IMR-90 (cell line): ENCODE measurements around the gene GAB1. TPM values are rescaled to one million over a fixed set of nuclear protein-coding genes. Genes with fewer than 3 reads are reported as not detected.

Experiments
- ATAC-seq: fragments of 200-7000 bp; cut with Tn5 transposase; 2 replicates; pipeline ENCODE4 v1.9.1; 2020; ENCODE audit warnings: low read depth, mild to moderate bottlenecking, moderate library complexity
- BruUV-seq: library from RNA; stranded (reverse); fragments of 400-500 nt; replicated peaks from 2 replicates; lab custom pipeline; 2021; lab: Mats Ljungman, UMichigan
- CTCF ChIA-PET: fragments of 300-600 bp; formaldehyde crosslinking; extraction: SDS; loops from one replicate; lab custom pipeline; 2021; ENCODE audit warnings: antibody characterized with exemption; lab: Yijun Ruan, JAX
- POLR2A ChIA-PET: fragments of 300-600 bp; sonication (Branson Sonifier 250); formaldehyde crosslinking; loops from one replicate; lab custom pipeline; 2022; ENCODE audit warnings: antibody characterized with exemption; ENCODE audit not compliant: unreplicated experiment; lab: Charles Lee
- DNase-seq: peaks from one replicate; pipeline ENCODE4 v3.0.0; 2013
- H2AFZ ChIP-seq: replicated peaks from 2 replicates; pipeline ENCODE3; 2013; ENCODE audit warnings: low read length, mild to moderate bottlenecking; ENCODE audit not compliant: poor library complexity
- H2AK5ac ChIP-seq: 2 replicates; pipeline ENCODE4 v1.6.1; 2013; ENCODE audit warnings: low read depth, low read length, inconsistent platforms
- H2AK9ac ChIP-seq: replicated peaks from 2 replicates; pipeline ENCODE3; 2013; ENCODE audit warnings: mild to moderate bottlenecking, low read depth, low read length, moderate library complexity; ENCODE audit not compliant: poor library complexity
- H2BK120ac ChIP-seq: 2 replicates; pipeline ENCODE4 v1.6.1; 2013; ENCODE audit warnings: low read depth, low read length, inconsistent platforms
- H2BK15ac ChIP-seq: 3 replicates; pipeline ENCODE4 v1.6.1; 2013; ENCODE audit warnings: low read depth, low read length, inconsistent platforms
- H2BK20ac ChIP-seq: 2 replicates; pipeline ENCODE4 v1.6.1; 2013; ENCODE audit warnings: low read depth, mild to moderate bottlenecking, inconsistent platforms, low read length, moderate library complexity
- H2BK5ac ChIP-seq: 2 replicates; pipeline ENCODE4 v1.6.1; 2013; ENCODE audit warnings: mild to moderate bottlenecking, low read depth, low read length, inconsistent platforms; ENCODE audit not compliant: poor library complexity, severe bottlenecking
- H3K14ac ChIP-seq: replicated peaks from 2 replicates; pipeline ENCODE4 v1.6.1; 2013; ENCODE audit warnings: low read depth, low read length, inconsistent platforms
- H3K18ac ChIP-seq: 2 replicates; pipeline ENCODE4 v1.6.1; 2013; ENCODE audit warnings: low read depth, low read length, control low read depth
- H3K23ac ChIP-seq: 2 replicates; pipeline ENCODE4 v1.6.1; 2013; ENCODE audit warnings: low read depth, low read length, inconsistent platforms
- H3K27ac ChIP-seq: 2 replicates; pipeline ENCODE4 v1.5.1; 2013; ENCODE audit warnings: mild to moderate bottlenecking, control low read depth, low read length; ENCODE audit not compliant: insufficient read depth
- H3K27me3 ChIP-seq: 2 replicates; pipeline ENCODE4 v1.6.1; 2013; ENCODE audit warnings: low read length; ENCODE audit not compliant: control insufficient read depth, insufficient read depth
- H3K36me3 ChIP-seq: 2 replicates; pipeline ENCODE4 v1.6.1; 2013; ENCODE audit warnings: low read length, mixed read lengths; ENCODE audit not compliant: control insufficient read depth, insufficient read depth
- H3K4ac ChIP-seq: 2 replicates; pipeline ENCODE4 v1.6.1; 2013; ENCODE audit warnings: low read depth, low read length, inconsistent platforms
- H3K4me1 ChIP-seq: 2 replicates; pipeline ENCODE4 v1.6.1; 2013; ENCODE audit warnings: low read length, mixed read lengths; ENCODE audit not compliant: control insufficient read depth, insufficient read depth
- H3K4me2 ChIP-seq: 2 replicates; pipeline ENCODE4 v1.6.1; 2013; ENCODE audit warnings: low read depth, mild to moderate bottlenecking, control low read depth, low read length, moderate library complexity
- H3K4me3 ChIP-seq: 2 replicates; pipeline ENCODE4 v1.5.1; 2013; ENCODE audit warnings: low read depth, mild to moderate bottlenecking, control low read depth, low read length, moderate library complexity; ENCODE audit not compliant: insufficient read depth
- H3K56ac ChIP-seq: 2 replicates; pipeline ENCODE4 v1.6.1; 2013; ENCODE audit warnings: low read length, inconsistent platforms; ENCODE audit not compliant: insufficient read depth; ENCODE audit errors: extremely low read depth
- H3K79me1 ChIP-seq, 2 experiments: 2 replicates each; pipeline ENCODE4 v1.6.1; 2013; ENCODE audit warnings: low read length in 2 of 2, inconsistent platforms in 1 of 2, low read depth in 1 of 2
- H3K9ac ChIP-seq: 2 replicates; pipeline ENCODE4 v1.6.1; 2013; ENCODE audit warnings: low read depth, low read length, control low read depth
- H3K9me1 ChIP-seq: 2 replicates; pipeline ENCODE4 v1.6.1; 2013; ENCODE audit warnings: low read length, inconsistent platforms; ENCODE audit not compliant: insufficient read depth
- H3K9me3 ChIP-seq: 2 replicates; pipeline ENCODE4 v1.6.1; 2013; ENCODE audit warnings: low read length; ENCODE audit not compliant: control insufficient read depth, insufficient read depth
- H4K20me1 ChIP-seq: 2 replicates; pipeline ENCODE4 v1.6.1; 2013; ENCODE audit warnings: low read length, inconsistent platforms; ENCODE audit not compliant: insufficient read depth
- H4K5ac ChIP-seq: 2 replicates; pipeline ENCODE4 v1.6.1; 2013; ENCODE audit warnings: mild to moderate bottlenecking, low read depth, low read length, control low read depth
- H4K8ac ChIP-seq, 2 experiments: 2 replicates each; pipeline ENCODE4 v1.6.1; 2013; ENCODE audit warnings: low read depth in 2 of 2, low read length in 2 of 2, control low read depth in 1 of 2, inconsistent platforms in 1 of 2
- H4K91ac ChIP-seq: 2 replicates; pipeline ENCODE4 v1.6.1; 2013; ENCODE audit warnings: low read depth, low read length, inconsistent platforms; ENCODE audit not compliant: insufficient read depth
- CEBPB ChIP-seq: IDR thresholded peaks from 2 replicates; pipeline ENCODE4 v1.6.1; 2012; ENCODE audit warnings: low read depth, low read length, improper control_type of control experiment
- RFX5 ChIP-seq: IDR thresholded peaks from 2 replicates; pipeline ENCODE4 v1.8.0; 2012; ENCODE audit warnings: low read depth, mild to moderate bottlenecking, low read length, moderate library complexity
- WGBS, 2 experiments: methylation state at CpG; one replicate each; pipeline versions ENCODE4 v1.1.5 to v1.1.7; 2013; ENCODE audit warnings: missing lambda C conversion rate in 2 of 2; ENCODE audit not compliant: insufficient read length in 1 of 2; ENCODE audit errors: extremely low coverage in 2 of 2; 5-methylcytosine and 5-hydroxymethylcytosine counted together
- dilution Hi-C: fragments of 300-500 bp; cut with HindIII; formaldehyde crosslinking; loops from one replicate; pipeline ENCODE4 v1.14.3; 2018; ENCODE audit warnings: low sequenced_read_pairs; ENCODE audit not compliant: unreplicated experiment
- in situ Hi-C: fragments of 300-500 bp; cut with MboI; formaldehyde crosslinking; loops from 3 replicates; pipeline ENCODE4 v1.14.3; 2019; ENCODE audit warnings: low sequenced_read_pairs, inconsistent platforms, mixed read lengths
- intact Hi-C: fragments of 100-400 bp; cut with micrococcal nuclease; formaldehyde crosslinking; loops from 2 replicates; pipeline ENCODE4 v1.10.0; 2022
- polyA plus RNA-seq, 3 experiments: library from polyadenylated mRNA; depleted of rRNA; stranded (reverse); fragments of >200 nt; gene quantifications; 2 replicates each; pipeline ENCODE4 v1.2.3, GENCODE V29; 2012; ENCODE audit warnings: low replicate concordance in 1 of 3
- total RNA-seq: library from RNA; depleted of rRNA; stranded (reverse); fragments of >200 nt; gene quantifications from 2 replicates; pipeline ENCODE4 v1.2.3, GENCODE V29; 2012

The GAB1 gene
- total and polyA plus RNA-seq, 2 of the 4 experiments (the other 2 are of a cell fraction) = 2.8 to 12.0 TPM

DNA sequence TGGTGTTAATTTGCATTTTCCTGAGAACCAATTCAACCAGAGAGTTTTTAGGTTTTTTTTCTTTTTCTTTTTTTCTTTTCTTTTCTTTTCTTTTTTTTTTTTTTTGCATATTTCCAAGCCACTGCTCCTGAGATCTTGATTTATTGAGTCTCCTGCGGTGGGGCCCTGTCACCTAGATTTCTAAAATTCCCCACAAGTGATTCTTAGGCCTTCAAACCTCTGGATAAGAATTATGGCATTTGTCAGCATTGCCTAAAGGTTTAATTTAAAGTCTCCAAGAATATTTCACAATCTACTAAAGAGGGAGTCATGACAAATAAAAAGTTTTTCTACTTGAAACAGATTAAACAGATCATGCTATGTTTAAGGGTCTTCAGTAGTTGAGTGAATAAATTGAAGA lies 84.9 kb downstream of the GAB1 start:
- Histone ChIP-seq H2BK120ac (no peak overlapping the region), H3K27me3 (no peaks in the 10 kb centered on the region), H4K20me1 (no peaks in the 10 kb centered on the region; the same call in 1 of the 2 replicates), H3K4me3 (no peak overlapping the region), H3K4ac (no peak overlapping the region), H3K79me1 (peaks cover 0 to 5% of the 10 kb centered on the region in 2 experiments; a peak in 1 of 4 replicates), H2AK9ac (no peak overlapping the region), H3K9ac (no peak overlapping the region), H2BK15ac (no peak overlapping the region), H3K9me3 (no peaks in the 10 kb centered on the region), H4K5ac (no peak overlapping the region), H3K36me3 (peaks cover 9% of the 10 kb centered on the region; the same call in 1 of the 2 replicates), H3K4me1 (peaks cover 4% of the 10 kb centered on the region), H3K14ac (no peak overlapping the region), H3K23ac (no peak overlapping the region), H3K18ac (no peak overlapping the region), H2BK5ac (no peak overlapping the region), H3K56ac (no peak overlapping the region), H2AFZ (no peak overlapping the region), H3K4me2 (no peak overlapping the region), H4K8ac (no peak overlapping the region), H3K27ac (no peak overlapping the region), H2BK20ac (no peak overlapping the region), H4K91ac (no peak overlapping the region), H3K9me1 (0 out of 2 replicates have a peak, but pooled peaks cover 3% of the 10 kb centered on the region), H2AK5ac (no peak overlapping the region)
- in situ Hi-C loops = no loop called here
- ATAC-seq (no peak), DNase-seq (no peak)
- TF ChIP-seq RFX5 (no peak), CEBPB (peak; percentile 16; the same call in 1 of the 2 replicates)
- ChIA-PET CTCF (no interaction called here), POLR2A (no interaction called here)
- dilution Hi-C loops = no loop called here
- intact Hi-C loops = no loop called here
- BruUV-seq = no TSS peak
- WGBS, 2 experiments = no CpG with 5 or more reads among the region's 1 CpG
